GM12878 (cell line): ENCODE data around the gene VPS13C. TPM values are rescaled to one million over a fixed set of nuclear protein-coding genes. Genes with fewer than 3 reads are reported as not detected.

Experiments
- ATAC-seq: fragments of 200-7000 bp; cut with Tn5 transposase; 3 replicates; pipeline ENCODE4 v1.9.1; 2020; ENCODE audit warnings: mild to moderate bottlenecking, moderate library complexity
- BruUV-seq: library from RNA; stranded (reverse); fragments of 400-500 nt; replicated peaks from 2 replicates; lab custom pipeline; 2021; lab: Mats Ljungman, UMichigan
- CTCF ChIA-PET: fragments of 300-600 bp; sonication (Branson Sonifier 250); formaldehyde crosslinking; extraction: SDS; loops from one replicate; lab custom pipeline; 2021; ENCODE audit warnings: inconsistent platforms; lab: Yijun Ruan, JAX
- POLR2A ChIA-PET: fragments of 350-600 bp; formaldehyde crosslinking; extraction: SDS; loops from one replicate; lab custom pipeline; 2021; ENCODE audit warnings: inconsistent platforms; lab: Charles Lee
- RAD21 ChIA-PET: fragments of 300-600 bp; sonication (Branson Sonifier 250); formaldehyde crosslinking; loops from one replicate; lab custom pipeline; 2023; ENCODE audit warnings: antibody characterized with exemption; ENCODE audit not compliant: unreplicated experiment; lab: Charles Lee
- SMC1A ChIA-PET: fragments of 300-600 bp; sonication (Branson Sonifier 250); formaldehyde crosslinking; loops from one replicate; lab custom pipeline; 2023; ENCODE audit not compliant: unreplicated experiment, uncharacterized antibody; lab: Charles Lee
- DNase-seq: peaks from one replicate; pipeline ENCODE4 v3.0.0-alpha.2; 2011; ENCODE audit warnings: low read depth, low spot score
- FAIRE-seq: peaks from 3 replicates; lab custom pipeline; 2011; peaks lifted over from hg19 to GRCh38; lab: Jason Lieb, UNC
- H2AFZ ChIP-seq: 2 replicates; pipeline ENCODE4 v1.6.0; 2011; ENCODE audit warnings: low read depth, low read length, control low read depth; ENCODE audit not compliant: control insufficient read depth
- H3K27ac ChIP-seq: 2 replicates; pipeline ENCODE4 v1.5.1; 2011; ENCODE audit warnings: control low read depth; ENCODE audit not compliant: control insufficient read depth, insufficient read depth
- H3K27me3 ChIP-seq, 2 experiments: replicated peaks in 1 of 2; 2 replicates each; pipeline versions ENCODE4 v1.6.0 to v1.6.1; 2011; ENCODE audit warnings: low read length in 1 of 2; ENCODE audit not compliant: control insufficient read depth in 2 of 2, insufficient read depth in 2 of 2
- H3K36me3 ChIP-seq, 2 experiments: 2 replicates each; pipeline ENCODE4 v1.5.1; 2011; ENCODE audit warnings: low read length in 1 of 2; ENCODE audit not compliant: control insufficient read depth in 2 of 2, insufficient read depth in 2 of 2
- H3K4me1 ChIP-seq: 2 replicates; pipeline ENCODE4 v1.6.1; 2011; ENCODE audit warnings: mild to moderate bottlenecking, low read length, moderate library complexity, mixed read lengths; ENCODE audit not compliant: control insufficient read depth, insufficient read depth
- H3K4me2 ChIP-seq: 2 replicates; pipeline ENCODE4 v1.6.0; 2011; ENCODE audit warnings: control low read depth; ENCODE audit not compliant: control insufficient read depth, insufficient read depth
- H3K4me3 ChIP-seq: fragments of 200-600 bp; sonication (generic); 2 replicates; pipeline ENCODE4 v1.5.1; 2016
- H3K79me2 ChIP-seq: 2 replicates; pipeline ENCODE4 v1.6.0; 2011; ENCODE audit warnings: low read length; ENCODE audit not compliant: control insufficient read depth, insufficient read depth
- H3K9ac ChIP-seq: 2 replicates; pipeline ENCODE4 v1.8.0; 2011; ENCODE audit warnings: low read length, control low read depth, mixed read lengths; ENCODE audit not compliant: control insufficient read depth, insufficient read depth
- H3K9me3 ChIP-seq: replicated peaks from 3 replicates; pipeline ENCODE4 v1.5.1; 2011; ENCODE audit warnings: mild to moderate bottlenecking, low read length; ENCODE audit not compliant: control insufficient read depth, insufficient read depth
- H4K20me1 ChIP-seq: 2 replicates; pipeline ENCODE4 v1.6.0; 2011; ENCODE audit not compliant: control insufficient read depth, insufficient read depth
- BMI1 ChIP-seq: fragments of 450-650 bp; IDR thresholded peaks from 2 replicates; pipeline ENCODE4 v1.6.1; 2016; ENCODE audit warnings: mild to moderate bottlenecking, moderate library complexity, borderline replicate concordance
- SIX5 ChIP-seq: IDR thresholded peaks from 2 replicates; pipeline ENCODE4 v1.6.1; 2011; ENCODE audit warnings: mild to moderate bottlenecking, low read depth, low read length, moderate library complexity; ENCODE audit not compliant: severe bottlenecking
- TBL1XR1 ChIP-seq: IDR thresholded peaks from 2 replicates; pipeline ENCODE4 v1.6.1; 2012; ENCODE audit warnings: low read depth, low read length, improper control_type of control experiment
- ZNF384 ChIP-seq: IDR thresholded peaks from 2 replicates; pipeline ENCODE4 v1.6.1; 2012; ENCODE audit warnings: low read depth, mild to moderate bottlenecking, low read length, improper control_type of control experiment, borderline replicate concordance
- WGBS: methylation state at CpG from one replicate; pipeline ENCODE4 v1.1.6; 2016; ENCODE audit warnings: low lambda C conversion rate; ENCODE audit not compliant: insufficient replicate concordance, insufficient coverage; ENCODE audit errors: missing lambda C conversion rate; 5-methylcytosine and 5-hydroxymethylcytosine counted together
- in situ Hi-C: fragments of 300-500 bp; cut with MboI; formaldehyde crosslinking; loops from 9 replicates; pipeline ENCODE4 v1.14.3; 2018; ENCODE audit warnings: mixed read lengths
- intact Hi-C: fragments of 100-400 bp; cut with micrococcal nuclease; formaldehyde crosslinking; loops from one replicate; pipeline ENCODE4 v1.14.2; 2022; ENCODE audit not compliant: unreplicated experiment
- polyA plus RNA-seq, 11 experiments: library from polyadenylated mRNA; depleted of rRNA in 4 of 11; unstranded in 6 of 11; stranded (reverse) in 5 of 11; fragments of >200 nt; fragmentation: Nextera tagmentation in 4 of 11; fragmentation: Illumina TruSeq in 1 of 11; extraction: Ambion mirVana in 4 of 11; extraction: Trizol in 1 of 11; gene quantifications; 1 replicate in 1 of 11; 2 replicates in 10 of 11; pipeline versions ENCODE4 v1.2.1 to v1.2.3, GENCODE V29; 2011 to 2016; ENCODE audit warnings: inconsistent platforms in 2 of 11, missing spikeins in 2 of 11, low read depth in 1 of 11
- total RNA-seq, 4 experiments: library from RNA; depleted of rRNA in 3 of 4; stranded (reverse); fragments of >200 nt in 3 of 4; fragmentation: Illumina TruSeq in 1 of 4; extraction: Trizol in 1 of 4; gene quantifications; 2 replicates each; pipeline versions ENCODE4 v1.2.1 to v1.2.3, GENCODE V29; 2013 to 2021
- TF ChIP-seq, protein P1 (sequence below): IDR thresholded peaks from 2 replicates; pipeline ENCODE4 v1.6.1; 2012; ENCODE audit warnings: mild to moderate bottlenecking, low read depth, low read length
- TF ChIP-seq, protein P2 (sequence below): fragments of 450-650 bp; formaldehyde crosslinking; IDR thresholded peaks from 2 replicates; pipeline ENCODE4 v1.5.0; 2022; ENCODE audit warnings: mild to moderate bottlenecking, missing genetic modification characterization
- TF ChIP-seq, protein P3 (sequence below): fragments of 450-650 bp; IDR thresholded peaks from 2 replicates; pipeline ENCODE4 v1.6.1; 2017; ENCODE audit warnings: borderline replicate concordance

VPS13C gene
- total and polyA plus RNA-seq, 10 of the 15 experiments (the other 5 are each of a cell fraction or from before 2014, with no cell fraction given): 9.3 to 53.1 (median 31.8) TPM

DNA sequence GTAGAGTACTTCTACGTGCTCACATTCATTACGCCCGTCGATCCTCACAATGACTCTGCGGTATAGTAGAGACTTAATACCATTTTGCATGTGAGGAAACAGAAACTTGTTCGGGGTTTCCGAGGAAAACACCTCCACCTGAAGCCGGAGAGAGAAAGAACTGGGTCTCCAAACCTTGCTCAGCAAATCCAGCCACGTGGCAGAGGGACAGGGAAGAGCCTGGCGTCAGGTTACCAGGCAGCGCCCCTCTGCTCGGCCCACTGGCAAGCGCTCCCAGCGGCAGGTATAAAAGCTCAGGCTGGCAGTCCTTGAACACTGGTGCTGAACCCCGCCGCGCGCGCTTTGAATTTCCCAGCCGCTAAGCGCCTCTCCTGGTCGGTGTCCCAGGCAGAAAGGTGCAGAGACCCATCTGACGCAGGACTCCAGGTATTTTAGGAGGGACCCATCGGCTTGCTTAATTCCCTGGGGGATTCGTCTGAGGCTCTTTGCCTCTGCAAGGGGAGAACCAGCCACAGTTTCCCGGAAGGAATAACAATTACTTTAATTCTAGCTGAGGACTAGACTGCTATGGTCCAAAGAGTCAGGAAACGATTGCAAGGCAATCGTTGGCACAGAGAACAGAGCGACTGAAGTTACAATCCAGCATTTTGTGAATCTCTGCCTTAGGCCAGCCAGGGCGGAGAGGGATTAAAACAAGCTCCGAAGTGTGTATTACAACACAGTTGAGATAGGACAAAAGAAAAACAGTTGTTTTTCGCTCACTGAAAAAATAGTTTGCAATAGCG lies 6.6 kb upstream of the VPS13C start, which contains the start of gene C2CD4A (continued):
- TF ChIP-seq, protein P1, sequence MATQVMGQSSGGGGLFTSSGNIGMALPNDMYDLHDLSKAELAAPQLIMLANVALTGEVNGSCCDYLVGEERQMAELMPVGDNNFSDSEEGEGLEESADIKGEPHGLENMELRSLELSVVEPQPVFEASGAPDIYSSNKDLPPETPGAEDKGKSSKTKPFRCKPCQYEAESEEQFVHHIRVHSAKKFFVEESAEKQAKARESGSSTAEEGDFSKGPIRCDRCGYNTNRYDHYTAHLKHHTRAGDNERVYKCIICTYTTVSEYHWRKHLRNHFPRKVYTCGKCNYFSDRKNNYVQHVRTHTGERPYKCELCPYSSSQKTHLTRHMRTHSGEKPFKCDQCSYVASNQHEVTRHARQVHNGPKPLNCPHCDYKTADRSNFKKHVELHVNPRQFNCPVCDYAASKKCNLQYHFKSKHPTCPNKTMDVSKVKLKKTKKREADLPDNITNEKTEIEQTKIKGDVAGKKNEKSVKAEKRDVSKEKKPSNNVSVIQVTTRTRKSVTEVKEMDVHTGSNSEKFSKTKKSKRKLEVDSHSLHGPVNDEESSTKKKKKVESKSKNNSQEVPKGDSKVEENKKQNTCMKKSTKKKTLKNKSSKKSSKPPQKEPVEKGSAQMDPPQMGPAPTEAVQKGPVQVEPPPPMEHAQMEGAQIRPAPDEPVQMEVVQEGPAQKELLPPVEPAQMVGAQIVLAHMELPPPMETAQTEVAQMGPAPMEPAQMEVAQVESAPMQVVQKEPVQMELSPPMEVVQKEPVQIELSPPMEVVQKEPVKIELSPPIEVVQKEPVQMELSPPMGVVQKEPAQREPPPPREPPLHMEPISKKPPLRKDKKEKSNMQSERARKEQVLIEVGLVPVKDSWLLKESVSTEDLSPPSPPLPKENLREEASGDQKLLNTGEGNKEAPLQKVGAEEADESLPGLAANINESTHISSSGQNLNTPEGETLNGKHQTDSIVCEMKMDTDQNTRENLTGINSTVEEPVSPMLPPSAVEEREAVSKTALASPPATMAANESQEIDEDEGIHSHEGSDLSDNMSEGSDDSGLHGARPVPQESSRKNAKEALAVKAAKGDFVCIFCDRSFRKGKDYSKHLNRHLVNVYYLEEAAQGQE: peak; percentile 80

- Histone ChIP-seq H3K79me2 (peaks cover 10% of the 10 kb centered on the region), H4K20me1 (no peaks in the 10 kb centered on the region), H3K9me3 (no peaks in the 10 kb centered on the region), H3K27ac (no peak overlapping the region), H3K27me3 (peaks cover 8 to 17% of the 10 kb centered on the region in 2 experiments), H3K4me3 (no peak overlapping the region), H3K4me2 (no peak overlapping the region), H2AFZ (no peak overlapping the region), H3K9ac (no peak overlapping the region), H3K4me1 (peaks cover 8% of the 10 kb centered on the region), H3K36me3 (no peaks in the 10 kb centered on the region)
- in situ Hi-C loops (no loop called here), intact Hi-C loops (no loop called here)
- no peak for TF ChIP-seq TBL1XR1
- TF ChIP-seq, protein P2, sequence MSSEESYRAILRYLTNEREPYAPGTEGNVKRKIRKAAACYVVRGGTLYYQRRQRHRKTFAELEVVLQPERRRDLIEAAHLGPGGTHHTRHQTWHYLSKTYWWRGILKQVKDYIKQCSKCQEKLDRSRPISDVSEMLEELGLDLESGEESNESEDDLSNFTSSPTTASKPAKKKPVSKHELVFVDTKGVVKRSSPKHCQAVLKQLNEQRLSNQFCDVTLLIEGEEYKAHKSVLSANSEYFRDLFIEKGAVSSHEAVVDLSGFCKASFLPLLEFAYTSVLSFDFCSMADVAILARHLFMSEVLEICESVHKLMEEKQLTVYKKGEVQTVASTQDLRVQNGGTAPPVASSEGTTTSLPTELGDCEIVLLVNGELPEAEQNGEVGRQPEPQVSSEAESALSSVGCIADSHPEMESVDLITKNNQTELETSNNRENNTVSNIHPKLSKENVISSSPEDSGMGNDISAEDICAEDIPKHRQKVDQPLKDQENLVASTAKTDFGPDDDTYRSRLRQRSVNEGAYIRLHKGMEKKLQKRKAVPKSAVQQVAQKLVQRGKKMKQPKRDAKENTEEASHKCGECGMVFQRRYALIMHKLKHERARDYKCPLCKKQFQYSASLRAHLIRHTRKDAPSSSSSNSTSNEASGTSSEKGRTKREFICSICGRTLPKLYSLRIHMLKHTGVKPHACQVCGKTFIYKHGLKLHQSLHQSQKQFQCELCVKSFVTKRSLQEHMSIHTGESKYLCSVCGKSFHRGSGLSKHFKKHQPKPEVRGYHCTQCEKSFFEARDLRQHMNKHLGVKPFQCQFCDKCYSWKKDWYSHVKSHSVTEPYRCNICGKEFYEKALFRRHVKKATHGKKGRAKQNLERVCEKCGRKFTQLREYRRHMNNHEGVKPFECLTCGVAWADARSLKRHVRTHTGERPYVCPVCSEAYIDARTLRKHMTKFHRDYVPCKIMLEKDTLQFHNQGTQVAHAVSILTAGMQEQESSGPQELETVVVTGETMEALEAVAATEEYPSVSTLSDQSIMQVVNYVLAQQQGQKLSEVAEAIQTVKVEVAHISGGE (CRISPR knock-in tag): no peak
- TF ChIP-seq, protein P3, sequence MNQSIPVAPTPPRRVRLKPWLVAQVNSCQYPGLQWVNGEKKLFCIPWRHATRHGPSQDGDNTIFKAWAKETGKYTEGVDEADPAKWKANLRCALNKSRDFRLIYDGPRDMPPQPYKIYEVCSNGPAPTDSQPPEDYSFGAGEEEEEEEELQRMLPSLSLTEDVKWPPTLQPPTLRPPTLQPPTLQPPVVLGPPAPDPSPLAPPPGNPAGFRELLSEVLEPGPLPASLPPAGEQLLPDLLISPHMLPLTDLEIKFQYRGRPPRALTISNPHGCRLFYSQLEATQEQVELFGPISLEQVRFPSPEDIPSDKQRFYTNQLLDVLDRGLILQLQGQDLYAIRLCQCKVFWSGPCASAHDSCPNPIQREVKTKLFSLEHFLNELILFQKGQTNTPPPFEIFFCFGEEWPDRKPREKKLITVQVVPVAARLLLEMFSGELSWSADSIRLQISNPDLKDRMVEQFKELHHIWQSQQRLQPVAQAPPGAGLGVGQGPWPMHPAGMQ: no peak
- no peak for TF ChIP-seq ZNF384
- TF ChIP-seq SIX5: no peak
- TF ChIP-seq BMI1: no peak
- DNase-seq (no peak), ATAC-seq (no peak), FAIRE-seq (no peak)
- RAD21 ChIA-PET: interaction anchor here (0.5 to 1.3 kb wide), 5 partner anchors 10 to 1279 kb away, joined by 3 read pairs; no protein-coding TSS in a partner anchor
- CTCF ChIA-PET: interaction anchor here (1.0 to 2.1 kb wide), 5 partner anchors 10 to 192 kb away, joined by 3 to 8 read pairs (median 4); no protein-coding TSS in a partner anchor
- POLR2A ChIA-PET: no interaction called here
- WGBS: 61% methylated on average over 6 of the region's 6 CpGs
- SMC1A ChIA-PET: interaction anchor here (0.5 to 1.8 kb wide), 6 partner anchors 21 to 213 kb away, joined by 3 to 6 read pairs (median 3); no protein-coding TSS in a partner anchor
- BruUV-seq: no TSS peak
These were observed 3.8 kb upstream of the VPS13C start for GRCh38 chr15:62063825-62064635.
